ENCODE data around the gene CHMP4A.
A peak's percentile ranks its signal among the peaks of the same experiment; 100 is the strongest.

CHMP4A gene

GRCh38 chr14:24212924-24213865, at the start of gene CHMP4A:
TSS of gene CHMP4A (minus strand) at chr14:24213488. CDS start at chr14:24213439, 49 bp downstream.
- H3K4me3 ChIP-seq (ENCODE audit: low read depth, low read length) = peak within 1 kb of the TSS; percentile 91
- H3K4me2 ChIP-seq (ENCODE audit: low read length) = peak within 1 kb of the TSS; percentile 64
- TF ChIP-seq CTCF (IDR thresholded peaks at IDR 0.05) = peak; percentile 34
- peaks cover 8% of the 10 kb centered on the region for H3K4me1 ChIP-seq
- H3K9ac ChIP-seq = peak within 1 kb of the TSS; percentile 88
- peaks cover 17% of the 10 kb centered on the region for H3K79me2 ChIP-seq
- no peaks in the 10 kb centered on the region for H3K9me3 ChIP-seq (ENCODE audit: control insufficient read depth, low read length)
- H2AFZ ChIP-seq = peak within 1 kb of the TSS; percentile 90
- peak within 1 kb of the TSS; percentile 98 for H3K27ac ChIP-seq
- H3K36me3 ChIP-seq (ENCODE audit: control insufficient read depth, insufficient read depth, low read length) = no peaks in the 10 kb centered on the region
- H3K27me3 ChIP-seq (ENCODE audit: control insufficient read depth, insufficient read depth, low read length) = no peaks in the 10 kb centered on the region

GRCh38 chr14:24261969-24262327, 48.7 kb upstream of the CHMP4A start:
- Histone ChIP-seq H3K27ac (no peak overlapping the region), H2AFZ (no peak overlapping the region), H3K27me3 (ENCODE audit: control insufficient read depth, insufficient read depth, low read length) (no peaks in the 10 kb centered on the region)

GRCh38 chr14:24261256-24261968, 48.1 kb upstream of the CHMP4A start:
- no peak overlapping the region for H3K4me3 ChIP-seq (ENCODE audit: low read depth, low read length)
- no peak overlapping the region for H2AFZ ChIP-seq
- TF ChIP-seq CTCF (IDR thresholded peaks at IDR 0.05) = no peak
- H3K27ac ChIP-seq = no peak overlapping the region
- no peaks in the 10 kb centered on the region for H3K79me2 ChIP-seq
- no peaks in the 10 kb centered on the region for H3K4me1 ChIP-seq
- no peaks in the 10 kb centered on the region for H3K9me3 ChIP-seq (ENCODE audit: control insufficient read depth, low read length)
- no peaks in the 10 kb centered on the region for H3K27me3 ChIP-seq (ENCODE audit: control insufficient read depth, insufficient read depth, low read length)
- H3K4me2 ChIP-seq (ENCODE audit: low read length) = no peak overlapping the region
- no peaks in the 10 kb centered on the region for H3K36me3 ChIP-seq (ENCODE audit: control insufficient read depth, insufficient read depth, low read length)
- no peak overlapping the region for H3K9ac ChIP-seq

More at GRCh38 chr14:24261969-24262327, 48.7 kb upstream of the CHMP4A start:
- H3K4me2 ChIP-seq (ENCODE audit: low read length) = no peak overlapping the region
- no peak for TF ChIP-seq CTCF (IDR thresholded peaks at IDR 0.05)
- H3K9me3 ChIP-seq (ENCODE audit: control insufficient read depth, low read length) = no peaks in the 10 kb centered on the region
- H3K9ac ChIP-seq = no peak overlapping the region
- no peaks in the 10 kb centered on the region for H3K79me2 ChIP-seq
- H3K36me3 ChIP-seq (ENCODE audit: control insufficient read depth, insufficient read depth, low read length) = no peaks in the 10 kb centered on the region
- H3K4me3 ChIP-seq (ENCODE audit: low read depth, low read length) = no peak overlapping the region
- H3K4me1 ChIP-seq = no peaks in the 10 kb centered on the region

- no peak overlapping the region for H2AFZ ChIP-seq
- H3K36me3 ChIP-seq (ENCODE audit: control insufficient read depth, insufficient read depth, low read length) = no peaks in the 10 kb centered on the region
- no peak overlapping the region for H3K9ac ChIP-seq
- no peak overlapping the region for H3K27ac ChIP-seq
- no peak for TF ChIP-seq CTCF (IDR thresholded peaks at IDR 0.05)
- H3K27me3 ChIP-seq (ENCODE audit: control insufficient read depth, insufficient read depth, low read length) = no peaks in the 10 kb centered on the region
- H3K9me3 ChIP-seq (ENCODE audit: control insufficient read depth, low read length) = no peaks in the 10 kb centered on the region
- H3K4me3 ChIP-seq (ENCODE audit: low read depth, low read length) = no peak overlapping the region
- H3K4me2 ChIP-seq (ENCODE audit: low read length) = no peak overlapping the region
- H3K4me1 ChIP-seq = no peaks in the 10 kb centered on the region
- no peaks in the 10 kb centered on the region for H3K79me2 ChIP-seq
Measured at GRCh38 chr14:24260780-24261157, 47.5 kb upstream of the CHMP4A start.
